Measurements from ENCODE around the gene KNTC1.
"Not testable (repeated sequence)": the region's sequence is repeated elsewhere in the genome, so short reads cannot be mapped to it uniquely, and the experiment has no call there.

The KNTC1 gene

DNA sequence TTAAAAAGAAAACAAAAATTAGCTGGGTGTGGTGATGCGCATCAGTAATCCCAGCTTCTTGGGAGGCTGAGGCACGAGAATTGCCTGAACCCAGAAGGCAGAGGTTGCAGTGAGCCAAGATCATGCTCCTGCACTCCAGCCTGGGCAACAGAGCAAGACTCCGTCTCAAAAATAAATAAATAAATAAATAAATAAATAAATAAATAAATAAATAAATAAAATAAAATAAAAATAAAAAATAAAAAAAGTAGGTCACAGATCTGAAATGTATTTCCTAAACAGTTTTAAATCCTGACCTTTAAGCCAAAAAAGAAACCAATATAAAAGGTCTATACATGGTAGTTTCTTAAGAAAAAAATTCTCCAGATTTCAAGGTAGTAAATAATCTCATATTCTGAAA, 14.0 kb upstream of the KNTC1 start:
- FAIRE-seq: not testable (repeated sequence)

DNA sequence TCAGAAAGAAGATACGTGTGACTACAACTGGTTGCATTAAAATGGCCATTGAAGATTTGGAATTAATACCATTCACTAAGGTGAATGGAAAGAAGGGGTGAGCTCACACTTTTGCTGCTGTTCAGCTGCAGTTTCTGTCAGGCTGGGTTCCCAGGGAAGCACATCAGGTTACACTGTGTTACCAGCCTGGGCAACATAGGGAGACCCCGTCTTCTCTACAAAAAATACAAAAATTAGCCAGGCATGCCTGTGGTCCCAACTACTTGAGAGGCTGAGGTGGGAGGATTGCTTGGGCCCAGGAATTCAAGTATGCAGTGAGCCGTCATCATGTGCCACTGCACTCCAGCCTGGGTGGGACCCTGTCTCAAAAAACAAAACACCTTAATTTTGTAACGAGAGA, 13.4 kb upstream of the KNTC1 start:
- no peak for FAIRE-seq

DNA sequence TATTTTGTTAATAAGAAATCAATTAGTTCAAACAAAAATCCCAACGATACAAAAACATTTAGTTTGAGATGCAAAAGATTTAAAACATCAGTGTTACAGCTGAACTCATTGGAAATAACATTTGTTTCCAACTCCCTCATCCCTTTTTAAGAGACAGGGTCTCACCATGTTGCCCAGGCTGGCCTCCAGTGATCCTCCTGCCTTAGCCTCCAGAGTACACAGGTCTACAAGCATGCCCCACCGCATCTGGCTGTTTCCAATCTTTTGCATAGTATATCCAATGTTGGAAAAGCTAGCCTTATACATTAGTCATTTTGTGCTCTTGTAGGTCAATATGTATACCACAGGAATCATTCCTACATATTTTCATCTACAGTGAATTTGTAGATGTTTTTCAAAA, 11.8 kb upstream of the KNTC1 start:
- no peak for FAIRE-seq

DNA sequence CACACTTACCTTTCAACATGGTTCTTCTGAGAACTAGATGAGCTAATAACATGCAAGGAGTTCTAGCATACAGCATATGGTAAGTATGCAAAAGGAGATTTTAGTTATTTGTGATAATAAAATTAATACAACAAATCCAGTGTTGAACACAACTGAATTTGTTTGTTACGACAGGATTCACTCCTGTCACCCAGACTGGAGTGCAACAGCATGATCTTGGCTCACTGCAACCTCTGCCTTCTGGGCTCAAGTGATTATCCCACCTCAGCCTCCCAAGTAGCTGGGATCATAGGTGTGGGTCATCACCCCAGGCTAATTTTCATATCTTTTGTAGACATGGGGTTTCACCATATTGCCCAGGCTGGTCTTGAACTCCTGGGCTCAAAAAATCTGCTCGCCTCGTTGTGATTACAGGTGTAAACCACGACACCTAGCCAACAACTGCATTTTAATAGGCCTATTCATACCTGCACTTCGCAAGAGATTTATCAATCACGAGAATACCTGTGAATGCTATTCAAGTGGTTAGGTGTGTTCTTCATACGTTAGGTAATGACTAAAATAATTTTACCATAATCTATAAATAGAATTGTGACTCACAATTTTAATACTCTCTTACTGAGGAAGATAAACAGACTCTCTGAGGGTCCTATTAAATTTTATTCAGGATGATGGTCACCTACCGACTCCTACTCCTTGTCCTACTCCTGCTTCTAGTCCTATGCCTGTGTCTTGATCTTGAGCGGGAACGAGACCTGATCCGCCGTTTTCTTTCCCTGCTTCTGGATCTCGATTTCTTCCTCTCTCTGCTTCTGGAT, 10.3 kb upstream of the KNTC1 start:
- FAIRE-seq: no peak

DNA sequence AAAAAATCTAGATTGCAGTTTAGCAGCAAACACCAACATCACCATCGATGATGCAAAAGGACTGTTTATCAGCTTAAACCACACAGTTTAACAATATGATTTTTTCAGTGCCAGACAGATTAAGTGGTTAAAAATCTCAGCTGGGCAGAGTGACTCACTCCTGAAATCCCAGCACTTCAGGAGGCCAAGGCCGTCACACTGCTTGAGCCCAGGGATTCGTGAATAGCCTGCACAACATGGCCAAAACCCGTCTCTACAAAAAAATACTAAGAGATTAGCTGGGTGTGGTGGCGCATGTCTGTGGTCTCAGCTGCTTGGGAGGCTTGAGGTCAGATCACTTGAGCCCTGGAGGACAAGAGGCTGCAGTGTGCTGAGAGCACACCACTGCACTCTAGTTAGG, 9.2 kb upstream of the KNTC1 start:
- FAIRE-seq: no peak

DNA sequence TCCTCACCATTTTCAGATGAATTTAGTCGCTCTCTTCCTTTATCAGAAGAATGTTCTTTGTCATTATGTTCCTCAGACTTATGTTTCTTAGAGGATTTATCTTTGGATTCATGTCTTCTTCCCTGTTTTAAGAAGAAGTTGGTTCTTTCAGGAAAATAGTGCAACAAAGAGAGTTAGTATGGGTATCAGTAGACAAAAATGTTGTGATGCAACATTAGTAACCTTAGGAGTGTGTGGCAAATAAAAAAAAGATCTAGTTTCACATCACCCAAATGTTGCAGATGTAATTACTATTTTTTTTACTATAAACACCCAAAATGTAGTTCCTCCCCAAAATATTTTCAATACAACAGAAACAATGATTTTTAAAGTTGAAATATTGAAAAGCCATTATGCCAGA, 8.1 kb upstream of the KNTC1 start:
- FAIRE-seq: no peak

DNA sequence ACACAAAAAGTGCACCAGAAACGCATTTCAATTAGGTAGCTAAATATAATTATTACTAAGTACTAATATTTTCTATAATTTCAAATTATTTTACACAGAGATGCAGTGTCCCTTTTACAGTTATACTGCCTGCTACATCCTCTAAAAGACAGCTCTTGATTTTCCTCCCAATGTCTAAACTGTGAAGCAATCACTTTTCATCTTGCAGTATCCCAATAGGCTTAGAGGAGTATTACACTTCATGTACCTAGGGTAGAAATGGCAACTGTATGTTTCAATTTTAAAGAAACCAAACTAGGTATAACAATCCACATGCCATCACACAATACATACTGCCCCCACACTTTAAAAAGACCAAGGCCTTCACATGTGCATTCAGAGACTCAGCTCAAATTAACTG, 7.6 kb upstream of the KNTC1 start:
- no peak for FAIRE-seq

DNA sequence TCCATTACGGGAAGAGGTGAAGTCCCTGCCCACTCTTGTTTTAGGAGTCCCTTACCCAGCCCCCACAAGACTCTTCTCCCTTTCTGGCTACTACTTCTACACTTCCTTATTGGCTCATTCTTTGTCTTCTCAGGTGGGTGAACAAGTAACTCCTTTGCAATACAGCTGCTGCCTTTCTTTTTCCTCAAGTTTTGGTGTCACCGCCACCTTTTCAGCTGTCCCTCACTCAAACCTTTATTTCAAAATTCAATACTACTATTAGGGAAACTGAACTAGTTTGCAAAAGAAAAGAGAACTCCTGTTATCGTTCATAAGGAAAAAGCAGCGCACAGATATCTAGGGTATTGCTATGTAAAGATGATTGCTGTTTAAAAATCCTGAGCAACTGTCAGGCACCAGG, 6.4 kb upstream of the KNTC1 start:
- FAIRE-seq: no peak

DNA sequence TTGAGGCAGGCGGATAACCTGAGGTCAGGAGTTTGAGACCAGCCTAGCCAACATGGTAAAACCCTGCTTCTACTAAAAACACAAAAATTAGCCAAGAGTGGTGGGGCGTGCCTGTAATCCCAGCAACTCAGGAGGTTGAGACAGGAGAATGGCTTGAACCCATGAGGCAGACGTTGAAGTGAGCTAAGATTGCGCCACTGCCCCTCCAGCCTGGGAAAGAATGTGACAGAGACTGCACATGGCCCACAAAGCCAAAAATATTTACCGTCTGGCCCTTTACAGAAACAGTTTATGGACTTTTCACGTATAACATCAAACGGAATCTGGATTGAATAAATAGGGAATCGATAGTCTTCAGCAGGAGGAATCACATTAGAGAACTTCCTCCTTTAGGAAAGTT, 3.8 kb upstream of the KNTC1 start:
- no peak for FAIRE-seq

DNA sequence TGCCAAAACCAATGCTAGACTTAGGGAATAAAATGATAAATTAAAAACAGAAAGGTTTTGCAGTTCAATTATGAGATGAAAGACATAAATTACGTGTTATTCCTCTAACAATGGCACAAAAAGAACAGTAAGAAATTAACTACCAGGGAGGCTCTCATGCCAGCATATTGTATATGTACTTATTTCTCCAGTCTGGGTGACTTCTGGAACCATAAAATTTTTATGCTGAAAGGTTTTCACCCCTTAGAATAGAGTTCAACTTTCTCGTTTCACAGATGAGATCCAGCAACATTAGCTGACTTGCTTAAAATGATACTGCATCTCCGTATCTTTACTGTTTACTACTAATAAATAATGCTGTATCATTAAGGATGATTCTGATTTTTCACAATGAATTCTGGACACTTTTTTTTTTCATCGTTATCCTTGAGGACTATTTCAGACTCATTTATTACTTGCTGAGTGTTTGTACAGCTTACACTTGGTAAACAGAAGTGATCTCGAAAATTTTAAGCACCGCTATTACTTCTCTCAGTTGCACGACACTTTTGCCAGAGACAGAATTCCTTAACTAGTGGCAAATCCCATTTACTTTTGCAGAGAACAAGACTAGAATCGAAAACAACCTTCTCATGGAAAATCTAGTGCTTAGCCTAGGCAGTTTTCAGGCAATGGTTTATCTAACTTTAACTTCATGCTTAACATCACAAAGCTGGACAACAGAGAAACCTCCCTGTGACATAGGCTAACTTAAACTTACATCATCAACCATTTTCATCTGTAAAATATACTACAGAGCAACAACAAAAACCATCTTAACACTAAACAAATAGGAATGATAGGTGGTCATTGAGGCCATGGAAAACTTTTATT, 3.0 kb upstream of the KNTC1 start:
- no peak for FAIRE-seq

DNA sequence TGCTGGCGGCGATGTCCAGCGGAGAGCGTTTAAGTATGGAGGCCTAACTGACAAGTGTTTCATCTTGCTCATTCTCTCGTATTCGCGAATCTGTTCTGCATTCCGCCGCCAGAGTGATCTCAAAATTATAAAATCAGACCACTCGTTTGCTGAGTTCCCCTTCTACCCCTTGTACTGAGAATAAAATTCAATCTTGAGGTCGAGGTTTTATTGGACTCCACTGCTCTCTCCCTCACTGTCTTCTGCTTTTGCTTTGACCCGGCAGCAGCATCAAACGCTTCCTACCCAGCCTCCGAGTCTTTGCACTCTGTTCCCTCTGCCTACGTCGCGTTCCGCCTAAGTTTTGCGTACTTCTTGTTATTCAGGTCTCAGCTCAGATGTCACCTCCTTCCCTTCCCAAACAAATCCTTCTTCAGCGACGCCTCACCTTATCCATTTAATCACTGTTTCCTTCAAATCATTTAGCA, 462 bp downstream of the KNTC1 start:
- FAIRE-seq: no peak

DNA sequence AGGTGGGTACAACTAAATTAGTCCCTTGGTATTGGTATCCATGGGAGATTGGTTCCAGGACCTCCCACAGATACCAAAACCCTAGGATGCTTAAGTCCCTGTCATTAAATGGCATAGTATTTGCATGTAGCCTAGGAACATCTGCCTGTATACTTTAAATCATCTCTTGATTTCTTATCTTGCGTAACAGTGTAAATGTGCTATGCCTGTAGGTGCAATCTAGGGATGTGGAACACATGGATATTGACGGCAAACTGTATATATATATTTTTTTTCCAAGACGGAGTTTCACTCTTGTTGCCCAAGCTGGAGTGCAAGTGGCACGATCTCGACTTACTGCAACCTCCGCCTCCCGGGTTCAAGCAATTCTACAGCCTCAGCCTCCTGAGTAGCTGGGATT, 1.5 kb downstream of the KNTC1 start:
- FAIRE-seq: no peak

DNA sequence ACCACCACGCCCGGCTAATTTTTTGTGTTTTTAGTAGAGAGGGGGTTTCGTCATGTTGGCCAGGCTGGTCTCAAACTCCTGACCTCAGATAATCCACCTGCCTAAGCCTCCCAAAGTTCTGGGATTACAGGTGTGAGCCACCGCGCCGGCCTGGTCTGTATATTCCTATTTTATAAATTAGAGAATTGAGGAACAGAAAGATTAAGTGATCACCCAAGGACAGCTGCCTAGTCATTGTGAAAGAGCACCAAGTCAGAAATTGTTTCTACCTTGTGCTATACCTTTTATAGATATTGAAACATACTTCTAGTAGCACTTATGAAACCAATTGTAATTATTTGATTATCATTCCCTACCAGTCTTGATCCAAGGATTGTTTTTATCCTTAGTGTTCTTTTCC, 1.9 kb downstream of the KNTC1 start:
- no peak for FAIRE-seq

DNA sequence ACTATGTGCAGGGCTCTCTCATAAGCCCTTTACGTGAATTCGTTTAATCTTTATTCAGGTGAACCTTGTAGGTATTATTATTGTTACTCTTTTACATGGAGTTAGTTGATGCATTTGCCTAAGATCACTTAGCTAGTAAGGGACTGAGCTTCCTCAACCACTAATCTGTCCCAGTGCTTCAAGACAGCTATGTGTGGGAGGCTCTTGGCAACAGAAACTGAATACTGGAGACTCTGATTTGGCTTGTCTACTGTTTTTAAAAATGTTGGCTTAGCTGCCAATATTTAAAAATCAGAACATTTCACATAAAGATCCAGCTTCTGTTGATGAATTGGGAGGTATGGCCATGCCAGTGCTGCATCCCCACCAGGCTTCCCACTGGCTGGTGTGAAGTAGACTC, 6.8 kb downstream of the KNTC1 start:
- FAIRE-seq: no peak

DNA sequence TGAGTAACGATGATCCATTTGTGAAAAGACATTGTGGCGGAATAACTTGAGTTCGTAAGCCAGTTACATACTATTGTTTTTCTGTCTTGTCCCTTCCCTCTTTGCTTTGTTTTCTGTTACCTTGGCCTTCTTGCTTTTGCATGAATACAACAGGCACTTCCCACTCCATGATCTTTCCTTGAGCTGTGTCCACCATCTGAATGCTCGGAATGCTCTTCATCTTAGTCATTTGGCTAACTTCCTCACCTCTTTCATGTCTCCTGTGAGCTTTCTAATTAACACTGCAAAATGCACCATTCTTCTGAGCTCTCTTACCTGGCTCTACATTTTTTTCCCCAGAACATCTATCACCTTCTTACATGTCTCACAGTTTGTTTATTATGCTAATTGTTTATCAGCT, 10.0 kb downstream of the KNTC1 start:
- FAIRE-seq: no peak

DNA sequence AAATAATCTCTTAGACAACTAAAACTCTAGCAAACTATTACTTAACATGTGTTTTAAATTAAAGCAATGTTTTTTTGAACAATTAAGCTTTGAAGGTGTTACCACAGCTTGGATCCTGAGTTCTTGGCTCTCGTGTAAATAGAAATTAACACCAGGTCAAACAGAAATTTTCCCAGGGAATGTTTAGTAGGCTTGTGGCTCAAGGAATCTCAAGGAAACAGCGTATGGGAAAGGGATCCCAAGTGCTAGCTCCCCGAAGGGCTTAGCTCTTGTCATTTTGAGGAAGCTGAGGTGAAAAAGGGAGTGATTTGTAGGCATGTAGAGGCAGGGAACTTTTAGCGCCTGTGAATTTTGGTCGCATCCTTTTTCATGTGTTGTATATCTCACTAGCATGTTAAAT, 11.4 kb downstream of the KNTC1 start:
- FAIRE-seq: no peak

DNA sequence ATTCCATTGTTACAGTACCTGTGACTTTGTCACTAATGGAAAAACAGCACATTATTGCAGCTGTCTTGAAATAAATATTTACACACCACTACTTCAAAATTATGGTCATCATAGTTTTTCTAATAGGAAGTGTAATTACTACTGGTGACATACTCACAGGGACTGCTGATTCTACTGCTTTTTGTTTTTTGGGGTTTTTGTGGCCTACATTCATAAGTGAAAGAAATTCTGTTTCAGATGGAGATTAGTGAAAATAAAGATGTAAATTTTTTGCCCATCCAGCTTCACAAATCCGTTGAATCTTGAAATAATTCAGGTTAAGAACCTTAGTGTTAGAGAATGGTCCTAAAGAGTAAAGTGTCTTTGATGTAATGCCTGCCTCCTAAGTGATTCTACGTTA, 17.5 kb downstream of the KNTC1 start:
- no peak for FAIRE-seq

DNA sequence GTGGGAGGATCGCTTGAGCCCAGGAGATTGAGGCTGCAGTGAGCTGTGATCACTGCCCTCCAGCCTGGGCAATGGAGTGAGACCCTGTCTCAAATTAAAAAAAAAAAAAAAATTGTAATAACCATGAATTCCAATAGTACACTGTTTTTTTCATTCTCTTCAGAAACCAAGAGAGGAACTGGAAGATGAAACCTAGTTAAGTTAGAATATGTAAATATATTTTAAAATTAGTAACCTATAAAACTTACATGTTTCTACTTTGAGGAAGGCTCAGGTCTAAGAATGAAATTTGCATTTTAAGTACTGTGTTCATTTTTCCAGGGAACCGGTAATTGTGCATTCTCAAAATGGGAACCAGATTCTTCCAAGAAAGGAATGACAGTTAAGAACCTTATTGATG, 18.8 kb downstream of the KNTC1 start:
- FAIRE-seq: no peak

DNA sequence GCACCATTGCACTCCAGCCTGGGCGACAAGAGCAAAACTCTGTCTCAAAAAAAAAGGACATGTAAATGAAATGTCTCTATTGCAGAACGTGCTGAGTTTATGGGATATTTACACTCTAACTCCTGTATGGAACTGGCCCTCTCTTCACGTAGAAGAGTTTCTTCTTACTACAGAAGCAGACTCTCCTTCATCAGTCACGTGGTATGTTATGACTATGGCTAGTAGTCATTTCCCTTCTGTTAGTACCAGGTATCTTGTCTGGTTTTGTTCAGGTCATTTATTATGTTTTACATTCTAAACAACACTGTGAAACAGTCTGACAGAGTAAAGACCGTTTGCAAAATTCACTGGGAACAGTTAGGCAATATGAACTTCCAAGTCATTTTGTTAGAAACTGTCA, 20.3 kb downstream of the KNTC1 start:
- no peak for FAIRE-seq

DNA sequence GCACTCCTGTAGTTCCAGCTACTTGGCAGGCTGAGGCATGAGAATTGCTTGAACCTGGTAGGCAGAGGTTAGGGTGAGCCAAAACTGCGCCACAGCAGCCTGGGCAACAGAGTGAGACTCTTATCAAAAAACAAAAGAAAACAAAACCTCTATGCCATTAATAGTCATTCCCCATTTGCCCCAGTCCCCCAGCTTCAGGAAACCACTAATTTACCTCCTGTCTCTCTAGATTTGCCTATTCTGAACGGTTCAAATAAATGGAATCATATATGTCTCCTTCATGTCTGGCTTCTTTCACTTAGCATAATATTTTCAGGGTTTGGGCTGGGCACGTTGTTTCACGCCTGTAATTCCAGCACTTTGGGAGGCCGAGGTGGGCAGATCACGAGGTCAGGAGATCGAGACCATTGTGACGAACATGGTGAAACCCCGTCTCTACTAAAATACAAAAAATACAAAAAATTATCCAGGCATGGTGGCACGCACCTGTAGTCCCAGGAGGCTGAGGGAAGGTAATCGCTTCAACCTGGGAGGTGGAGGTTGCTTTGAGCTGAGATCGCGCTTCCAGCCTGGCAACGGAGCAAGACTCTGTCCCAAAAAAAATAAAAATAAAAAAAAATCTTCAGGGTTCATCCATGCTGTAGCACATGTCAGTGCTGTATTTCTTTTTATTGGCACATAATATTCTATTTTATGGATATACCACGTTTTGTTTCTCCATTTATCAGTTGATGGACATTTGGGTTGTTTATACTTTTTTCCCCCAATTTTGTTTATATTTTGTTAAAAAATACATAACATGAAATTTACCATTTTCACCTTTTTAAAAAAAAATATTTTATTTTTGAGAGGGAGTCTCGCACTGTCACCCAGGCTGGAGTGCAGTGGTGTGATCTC, 31.9 kb downstream of the KNTC1 start:
- FAIRE-seq: no peak

DNA sequence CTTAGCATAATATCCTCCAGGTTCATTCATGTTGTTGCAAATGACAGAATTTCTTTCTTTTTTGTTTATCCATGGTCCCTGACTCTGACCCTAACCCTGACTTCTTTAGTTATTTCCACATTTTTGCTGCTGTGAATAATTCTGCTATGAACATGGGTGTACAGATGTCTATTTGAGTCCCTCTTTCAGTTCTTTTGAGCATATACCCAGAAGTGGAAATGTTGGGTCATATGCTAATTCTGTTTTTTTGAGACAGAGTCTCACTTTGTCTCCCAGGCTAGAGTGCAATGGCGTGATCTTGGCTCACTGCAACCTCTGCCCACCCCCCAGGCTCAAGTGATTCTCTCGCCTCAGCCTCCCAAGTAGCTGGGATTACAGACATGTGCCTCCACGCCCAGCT, 33.1 kb downstream of the KNTC1 start:
- FAIRE-seq: no peak

DNA sequence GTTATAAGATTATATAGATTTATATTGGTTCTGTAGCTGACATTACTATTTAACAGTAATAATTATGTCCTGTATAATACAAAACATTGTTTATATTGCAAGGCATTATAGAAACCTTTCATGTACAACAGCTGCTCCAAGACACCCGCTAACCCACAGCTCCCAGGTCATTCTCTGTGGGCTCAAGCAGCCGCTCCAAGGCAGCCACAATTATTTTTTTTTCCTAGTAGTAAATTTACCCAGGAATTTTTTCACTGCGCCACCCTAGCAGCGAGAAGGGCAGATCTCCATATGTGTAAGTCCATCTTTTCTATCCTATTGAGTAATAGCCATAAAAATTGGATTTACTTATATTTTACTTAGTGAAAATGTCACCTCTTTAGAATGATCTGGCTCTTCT, 36.3 kb downstream of the KNTC1 start:
- no peak for FAIRE-seq

DNA sequence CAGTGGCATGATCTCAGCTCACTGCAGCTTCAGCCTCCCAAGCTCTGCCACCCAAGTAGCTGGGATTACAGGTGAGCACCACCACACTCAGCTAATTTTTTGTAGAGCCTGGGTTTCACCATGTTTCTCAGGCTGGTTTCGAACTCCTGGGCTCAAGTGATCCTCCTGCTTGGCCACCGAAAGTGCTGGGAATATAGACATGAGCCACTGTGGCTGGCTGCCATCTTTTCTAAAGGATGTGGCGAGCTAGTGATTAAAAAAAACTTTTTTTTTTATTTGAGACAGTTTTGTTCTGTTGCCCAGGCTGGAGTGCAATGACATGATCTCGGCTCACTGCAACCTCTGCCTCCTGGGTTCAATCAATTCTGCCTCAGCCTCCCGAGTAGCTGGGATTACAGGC, 39.8 kb downstream of the KNTC1 start:
- FAIRE-seq: not testable (repeated sequence)

Data from endometrium (tissue), 2 donors.